HuH-7 (cell line): ENCODE data around the gene SLC25A29.

Source experiments
- DNase-seq: peaks from one replicate; pipeline ENCODE4 v3.0.0; 2011; ENCODE audit warnings: low spot score

Gene SLC25A29

GRCh38 chr14:100330388-100330931 lies 24.2 kb upstream of the SLC25A29 start:
- no peak for DNase-seq

- DNase-seq, result no peak
Measured at GRCh38 chr14:100330007-100330344, 23.7 kb upstream of the SLC25A29 start.

GRCh38 chr14:100329233-100330006 lies 23.2 kb upstream of the SLC25A29 start:
- no peak for DNase-seq

- no peak for DNase-seq
Measured at GRCh38 chr14:100328495-100329163, 22.4 kb upstream of the SLC25A29 start.

- DNase-seq, result no peak
Measured at GRCh38 chr14:100327128-100327527, 20.9 kb upstream of the SLC25A29 start.

GRCh38 chr14:100325958-100326357 lies 19.7 kb upstream of the SLC25A29 start:
- no peak for DNase-seq

- DNase-seq, result no peak
Measured at GRCh38 chr14:100325231-100325632, 19.0 kb upstream of the SLC25A29 start.

GRCh38 chr14:100323942-100324307 lies 17.7 kb upstream of the SLC25A29 start:
- no peak for DNase-seq

- no peak for DNase-seq
Measured at GRCh38 chr14:100323121-100323941, 17.1 kb upstream of the SLC25A29 start, which contains the start of gene SLC25A47. SLC25A47 (plus strand) TSS chr14:100323339; CDS start chr14:100323415, 76 bp downstream.

- DNase-seq, result no peak
Measured at GRCh38 chr14:100322138-100322957, 16.1 kb upstream of the SLC25A29 start.

GRCh38 chr14:100321473-100322137 lies 15.4 kb upstream of the SLC25A29 start:
- DNase-seq, result no peak

- DNase-seq, result no peak
Measured at GRCh38 chr14:100320157-100320856, 14.1 kb upstream of the SLC25A29 start.

- peak; percentile 76 for DNase-seq
Measured at GRCh38 chr14:100317912-100318808, 11.9 kb upstream of the SLC25A29 start.

- DNase-seq, result no peak
Measured at GRCh38 chr14:100317389-100317788, 11.1 kb upstream of the SLC25A29 start.

GRCh38 chr14:100314724-100315123 lies 8.5 kb upstream of the SLC25A29 start:
- no peak for DNase-seq

GRCh38 chr14:100313464-100314230 lies 7.4 kb upstream of the SLC25A29 start:
- DNase-seq, result no peak

GRCh38 chr14:100312877-100313400 lies 6.7 kb upstream of the SLC25A29 start:
- DNase-seq, result no peak
